GM19240 (cell line): ENCODE data around the gene MICAL2.

Experiments used
- DNase-seq: peaks from one replicate; pipeline ENCODE4 v3.0.0; 2011; ENCODE audit warnings: low spot score; ENCODE audit not compliant: insufficient read length

The MICAL2 gene

GRCh38 chr11:12206529-12206928 lies 96.1 kb downstream of the MICAL2 start:
- DNase-seq, result no peak

DNA sequence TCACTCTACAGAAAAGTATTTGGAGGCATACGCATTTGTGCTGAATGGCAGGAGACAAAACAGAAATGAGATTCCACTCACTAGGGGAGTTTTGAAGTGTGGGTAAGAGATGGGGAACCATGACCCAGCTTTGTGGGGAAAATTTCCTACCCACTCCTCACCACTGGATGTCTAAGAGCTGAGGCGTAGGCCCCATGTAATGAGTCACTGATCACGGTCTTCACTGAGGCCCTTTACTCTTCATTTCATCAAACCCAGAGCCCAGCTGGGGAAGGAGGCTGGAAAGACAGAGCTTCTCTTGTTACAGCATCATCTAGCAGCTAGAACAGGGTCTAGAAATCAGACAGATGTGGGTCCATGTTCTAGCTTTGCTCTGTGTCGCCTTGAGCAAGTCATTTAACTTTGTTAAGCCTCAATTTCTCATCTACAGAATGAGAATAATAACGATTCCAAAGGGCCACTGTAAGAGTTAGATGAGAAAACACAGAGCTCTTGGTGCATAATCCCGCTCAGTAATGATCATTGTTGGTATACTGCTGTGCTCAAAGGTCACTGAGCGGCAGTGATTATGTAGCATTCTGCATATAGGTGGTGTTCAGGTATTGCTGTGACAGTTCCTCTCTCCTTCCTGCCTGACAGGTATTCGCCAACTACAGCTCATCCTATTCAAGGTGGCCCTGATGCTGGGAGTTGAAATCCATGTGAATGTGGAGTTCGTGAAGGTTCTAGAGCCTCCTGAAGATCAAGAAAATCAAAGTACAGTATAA lies 97.2 kb downstream of the MICAL2 start:
- no peak for DNase-seq

DNA sequence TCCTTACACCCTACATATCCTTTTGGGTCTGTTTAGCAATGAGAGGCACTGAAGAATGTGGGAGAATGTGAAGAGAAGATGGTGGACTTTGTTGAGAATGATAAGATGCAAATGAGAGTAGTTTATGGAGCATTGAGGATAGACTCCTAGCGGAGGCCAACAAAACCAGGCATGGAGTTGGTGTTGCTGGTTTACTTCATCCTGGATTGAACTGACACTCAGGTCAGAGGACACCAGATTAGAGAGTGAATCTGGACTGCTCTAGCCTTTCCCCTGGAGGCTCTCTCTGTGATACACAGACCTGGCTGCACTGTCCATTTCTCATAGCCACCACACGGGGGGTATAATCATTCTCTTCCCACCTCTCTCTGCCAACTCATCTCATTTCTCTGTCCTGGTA lies 98.7 kb downstream of the MICAL2 start:
- DNase-seq, result no peak

DNA sequence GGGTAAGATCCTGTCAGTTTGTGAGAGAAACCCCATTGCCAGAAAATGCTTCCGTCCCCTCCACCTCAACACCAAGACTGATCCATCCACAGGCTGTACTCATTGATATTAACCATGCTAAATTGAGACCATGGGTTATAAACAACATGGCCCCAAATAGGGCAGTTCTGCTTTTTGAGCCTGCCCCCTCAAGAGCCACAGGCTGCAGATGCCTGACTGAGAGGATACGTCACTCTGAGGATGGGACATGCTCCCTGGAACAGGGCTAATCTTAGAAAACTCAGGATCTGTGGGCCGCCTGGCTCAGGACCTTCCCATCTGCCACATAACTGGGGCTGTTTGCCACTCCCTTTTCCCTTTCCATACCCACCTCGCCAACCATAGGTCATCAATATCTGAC lies 99.8 kb downstream of the MICAL2 start:
- no peak for DNase-seq

- no peak for DNase-seq
These were observed 101.1 kb downstream of the MICAL2 start for GRCh38 chr11:12211331-12212065.

- no peak for DNase-seq
These were observed 101.9 kb downstream of the MICAL2 start for GRCh38 chr11:12212174-12212820.

- DNase-seq, result no peak
These were observed 102.4 kb downstream of the MICAL2 start for GRCh38 chr11:12212821-12213185.

DNA sequence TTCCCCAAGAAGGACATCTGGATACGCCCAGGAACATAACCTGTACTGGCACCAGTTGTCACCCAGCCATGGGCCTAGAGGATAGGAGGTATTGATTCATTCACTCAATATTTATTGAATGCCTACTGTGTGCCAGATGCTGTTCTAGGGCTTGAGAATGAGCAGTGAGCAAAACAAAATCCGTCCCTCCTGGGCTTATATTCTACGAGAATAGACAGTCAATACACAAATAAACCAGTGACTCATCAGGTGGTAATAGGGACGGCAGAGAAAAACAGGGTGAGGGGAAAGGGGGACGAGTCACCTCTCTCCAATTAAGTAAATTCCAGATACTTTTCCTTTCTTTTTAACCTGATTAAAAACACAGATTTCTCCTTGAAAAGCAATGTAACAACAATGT lies 103.5 kb downstream of the MICAL2 start:
- DNase-seq, result no peak

- DNase-seq, result no peak
These were observed 104.4 kb downstream of the MICAL2 start for GRCh38 chr11:12214751-12215150.

DNA sequence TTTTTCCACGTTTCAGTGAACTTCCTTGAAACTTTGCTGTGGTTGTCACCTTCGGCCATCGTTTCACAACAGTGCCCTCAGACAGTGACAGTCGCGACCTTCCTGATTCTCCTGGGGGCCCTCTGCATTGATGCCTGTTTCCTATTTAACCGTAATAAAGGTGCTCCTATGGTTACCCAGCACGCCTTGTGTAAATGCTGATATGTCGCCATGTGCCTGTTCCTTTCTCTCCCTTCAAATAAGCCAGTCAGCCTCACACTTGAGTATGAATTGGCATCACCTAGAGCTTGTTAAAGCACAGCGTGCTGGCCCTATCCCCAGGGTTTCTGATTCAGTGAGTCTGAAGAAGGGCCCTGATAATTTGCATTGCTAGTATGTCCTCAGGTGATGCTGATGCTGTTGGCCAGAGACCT lies 104.8 kb downstream of the MICAL2 start:
- DNase-seq, result no peak

- DNase-seq, result no peak
These were observed 105.7 kb downstream of the MICAL2 start for GRCh38 chr11:12216041-12216451.

DNA sequence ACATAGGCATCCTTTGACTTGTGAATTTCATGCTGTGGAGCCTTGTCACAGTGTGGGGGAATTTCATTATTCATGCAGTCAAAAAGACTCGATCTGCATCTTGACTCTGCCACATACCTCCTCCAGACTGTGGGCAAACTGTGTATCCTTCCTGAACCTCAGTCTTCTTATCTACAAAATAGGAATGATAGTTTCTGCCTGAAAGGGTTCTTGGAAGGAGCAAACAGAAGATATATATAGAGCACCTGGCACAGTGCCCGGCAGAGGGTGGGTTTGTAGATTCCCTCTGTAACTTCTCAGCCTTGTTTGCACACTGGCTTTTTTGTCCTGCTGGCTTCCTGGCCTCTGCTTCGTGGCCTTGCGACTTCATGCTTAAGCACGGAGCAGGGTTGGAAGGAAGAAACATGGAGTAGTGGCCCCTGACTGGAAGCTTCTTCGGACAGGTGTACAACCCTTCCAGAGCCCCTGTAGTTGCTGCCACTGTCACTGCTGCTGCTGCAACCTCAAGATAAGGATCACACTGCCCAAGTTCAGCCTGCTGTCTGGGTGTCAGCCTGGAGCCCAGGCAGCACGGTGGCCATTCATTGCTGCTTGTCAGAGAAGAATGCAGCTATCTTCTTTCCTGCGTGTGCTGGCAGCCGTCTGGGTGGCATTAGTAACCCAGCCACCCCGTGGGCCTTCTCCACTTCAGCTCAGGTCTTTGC lies 106.4 kb downstream of the MICAL2 start:
- no peak for DNase-seq

DNA sequence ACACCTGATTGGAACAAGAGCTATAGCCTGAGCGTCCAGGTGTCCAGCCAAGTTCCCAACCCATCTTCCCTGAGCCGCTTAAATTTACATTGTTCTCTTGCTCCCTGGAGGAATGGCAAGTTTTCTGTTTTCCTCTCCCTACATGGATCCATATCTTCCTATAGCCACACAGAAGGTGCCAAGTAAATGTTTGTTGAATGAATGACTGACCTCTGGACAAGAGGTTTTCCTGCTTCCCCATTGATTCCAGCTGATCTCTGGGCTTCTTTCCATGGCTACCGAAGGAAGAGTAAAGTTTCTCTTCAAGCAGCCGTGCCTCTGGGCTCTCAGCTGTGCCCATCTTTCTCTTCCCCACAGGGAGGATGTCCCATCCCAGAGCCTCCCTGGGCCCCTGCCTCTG lies 107.5 kb downstream of the MICAL2 start:
- DNase-seq, result no peak

DNA sequence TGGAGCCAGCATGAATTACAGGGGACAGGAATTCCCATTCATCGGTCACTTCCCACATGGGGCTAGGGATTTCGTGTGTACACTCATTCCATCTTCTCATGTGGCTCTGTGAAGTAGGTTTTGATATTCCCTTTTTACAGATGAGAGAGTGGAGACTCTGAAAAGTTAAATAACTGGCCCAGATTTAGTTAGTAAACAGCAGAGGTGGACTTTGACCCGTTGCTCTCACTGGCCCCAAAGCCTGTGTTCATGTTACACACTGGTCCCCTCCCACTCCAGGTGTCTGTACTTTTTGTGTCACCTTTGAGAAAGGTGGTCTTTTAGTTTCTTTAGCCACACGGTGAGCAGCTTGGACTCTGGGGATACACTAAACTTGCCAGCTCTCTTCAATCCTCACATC lies 108.5 kb downstream of the MICAL2 start:
- no peak for DNase-seq

GRCh38 chr11:12219757-12220156 lies 109.4 kb downstream of the MICAL2 start:
- no peak for DNase-seq

DNA sequence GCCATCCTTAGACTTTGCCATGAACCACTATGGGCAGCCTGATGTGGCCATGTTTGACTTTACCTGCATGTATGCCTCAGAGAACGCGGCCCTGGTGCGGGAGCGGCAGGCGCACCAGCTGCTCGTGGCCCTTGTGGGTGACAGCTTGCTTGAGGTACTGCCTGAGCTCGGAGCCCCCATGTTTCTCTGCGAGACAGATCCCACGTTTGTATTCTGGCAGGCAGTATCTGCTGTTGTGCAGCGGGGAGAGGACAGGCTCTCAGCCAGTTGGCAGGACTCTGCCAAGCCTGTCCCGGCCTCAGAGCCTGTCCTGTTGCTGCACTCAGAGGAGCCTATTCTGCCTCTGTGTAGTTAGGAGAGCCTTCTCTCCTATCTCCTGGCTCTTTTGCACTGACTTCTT lies 109.9 kb downstream of the MICAL2 start:
- DNase-seq, result no peak

GRCh38 chr11:12221051-12221535 lies 110.7 kb downstream of the MICAL2 start:
- no peak for DNase-seq

DNA sequence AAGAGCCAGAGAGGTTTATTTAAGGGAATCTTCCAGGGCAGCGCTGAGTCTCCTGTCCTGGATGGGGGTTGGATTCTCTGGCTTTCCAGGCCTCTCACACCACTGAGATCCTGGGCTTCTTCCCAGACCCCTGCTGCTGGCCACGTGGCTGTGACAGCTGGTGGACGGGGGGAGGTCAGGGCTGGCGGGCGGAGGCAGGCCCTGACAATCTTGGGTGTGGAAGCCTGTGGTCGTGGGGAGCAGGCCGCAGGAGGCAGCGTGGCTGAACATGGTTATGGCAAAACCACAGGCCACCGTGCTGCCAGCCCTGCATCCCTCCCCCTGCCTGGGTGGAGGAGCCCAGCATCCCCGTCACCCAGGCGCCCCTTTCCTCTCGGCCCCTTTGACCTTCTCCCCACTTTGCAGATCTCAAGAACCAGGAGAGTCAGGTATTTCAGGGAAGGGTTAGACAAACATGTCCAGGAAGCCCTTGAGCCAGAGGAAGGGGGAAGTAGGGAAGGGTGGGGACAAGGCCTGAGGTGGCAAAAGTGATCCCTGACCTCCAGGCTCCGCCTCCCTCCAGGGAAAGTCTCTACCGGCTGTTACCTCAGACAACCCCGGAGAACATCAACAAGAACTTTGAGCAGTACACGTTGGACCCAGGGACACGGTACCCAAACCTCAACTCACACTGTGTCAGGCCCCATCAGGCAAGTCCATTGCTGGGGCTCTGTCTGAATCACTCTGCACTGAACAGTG lies 111.8 kb downstream of the MICAL2 start:
- no peak for DNase-seq

DNA sequence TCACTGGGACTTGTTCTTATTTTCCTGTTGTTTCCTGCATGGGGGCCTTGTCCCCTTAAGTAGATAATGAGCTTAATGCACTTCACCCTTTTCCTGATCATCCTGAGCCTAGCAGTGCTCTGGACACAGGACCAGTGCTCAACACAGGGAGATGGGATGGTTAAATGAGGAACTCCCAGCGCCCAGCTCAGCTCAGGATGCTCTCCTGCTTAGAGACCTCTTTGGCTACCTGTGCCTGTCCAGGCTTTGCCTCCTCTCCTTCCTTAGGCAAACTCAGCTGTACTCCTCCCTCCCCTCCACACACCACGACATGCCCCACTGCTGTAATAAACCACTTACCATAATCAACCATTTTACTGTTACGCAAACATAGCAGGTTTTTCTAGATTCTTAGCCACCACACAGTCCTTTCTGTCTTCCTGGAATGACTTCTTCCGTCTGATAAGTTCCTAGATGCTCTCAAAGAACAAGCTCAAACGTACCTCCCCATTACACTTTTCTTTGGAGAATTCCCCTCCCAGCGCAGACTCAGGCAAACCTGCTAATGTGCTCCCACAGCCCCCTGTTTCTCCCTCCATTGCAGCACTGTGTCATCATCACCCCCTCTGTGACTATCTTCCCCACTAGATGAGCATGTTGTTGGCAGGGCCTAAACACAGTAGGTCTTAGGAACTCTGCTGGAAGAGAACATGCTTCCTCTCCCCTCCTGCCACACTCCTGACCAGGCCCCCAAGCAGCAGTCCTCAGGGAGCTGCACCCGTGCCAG lies 113.6 kb downstream of the MICAL2 start:
- no peak for DNase-seq

- DNase-seq, result peak; percentile 75
These were observed 114.1 kb downstream of the MICAL2 start for GRCh38 chr11:12224537-12224893.
